ENCODE data around the gene EFCAB6.

DNA sequence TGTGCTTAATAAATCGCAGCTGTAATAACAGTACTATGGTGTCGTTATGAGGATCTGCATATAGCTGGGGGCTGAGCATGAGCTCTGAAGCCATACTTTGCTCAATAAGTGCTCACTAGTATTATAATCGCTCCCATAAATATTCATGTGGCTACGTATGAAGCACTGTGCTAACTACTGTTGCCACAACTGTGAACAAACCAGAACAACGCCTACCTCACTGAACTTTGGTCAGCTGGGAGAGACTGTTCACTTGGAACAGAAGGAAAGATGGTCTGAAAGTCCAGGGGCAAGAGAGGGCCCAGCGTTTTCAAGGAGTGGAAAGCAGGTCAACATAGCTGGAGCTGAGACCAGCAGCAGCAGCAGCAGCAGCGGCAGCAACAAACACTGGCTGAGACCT, 141.6 kb downstream of the EFCAB6 start:
- TF ChIP-seq, protein P1, sequence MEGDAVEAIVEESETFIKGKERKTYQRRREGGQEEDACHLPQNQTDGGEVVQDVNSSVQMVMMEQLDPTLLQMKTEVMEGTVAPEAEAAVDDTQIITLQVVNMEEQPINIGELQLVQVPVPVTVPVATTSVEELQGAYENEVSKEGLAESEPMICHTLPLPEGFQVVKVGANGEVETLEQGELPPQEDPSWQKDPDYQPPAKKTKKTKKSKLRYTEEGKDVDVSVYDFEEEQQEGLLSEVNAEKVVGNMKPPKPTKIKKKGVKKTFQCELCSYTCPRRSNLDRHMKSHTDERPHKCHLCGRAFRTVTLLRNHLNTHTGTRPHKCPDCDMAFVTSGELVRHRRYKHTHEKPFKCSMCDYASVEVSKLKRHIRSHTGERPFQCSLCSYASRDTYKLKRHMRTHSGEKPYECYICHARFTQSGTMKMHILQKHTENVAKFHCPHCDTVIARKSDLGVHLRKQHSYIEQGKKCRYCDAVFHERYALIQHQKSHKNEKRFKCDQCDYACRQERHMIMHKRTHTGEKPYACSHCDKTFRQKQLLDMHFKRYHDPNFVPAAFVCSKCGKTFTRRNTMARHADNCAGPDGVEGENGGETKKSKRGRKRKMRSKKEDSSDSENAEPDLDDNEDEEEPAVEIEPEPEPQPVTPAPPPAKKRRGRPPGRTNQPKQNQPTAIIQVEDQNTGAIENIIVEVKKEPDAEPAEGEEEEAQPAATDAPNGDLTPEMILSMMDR (conservative IDR thresholded peaks at IDR 0.05; ENCODE audit: low read depth, low read length), result no peak
- no peak for TF ChIP-seq RAD21 (IDR thresholded peaks at IDR 0.05; ENCODE audit: low read length)
- TF ChIP-seq CEBPB (IDR thresholded peaks at IDR 0.05; ENCODE audit: low read depth, low read length), result no peak
- no peak for TF ChIP-seq POLR2A (IDR thresholded peaks at IDR 0.05; ENCODE audit: low read depth, low read length)
- TF ChIP-seq, protein P2, sequence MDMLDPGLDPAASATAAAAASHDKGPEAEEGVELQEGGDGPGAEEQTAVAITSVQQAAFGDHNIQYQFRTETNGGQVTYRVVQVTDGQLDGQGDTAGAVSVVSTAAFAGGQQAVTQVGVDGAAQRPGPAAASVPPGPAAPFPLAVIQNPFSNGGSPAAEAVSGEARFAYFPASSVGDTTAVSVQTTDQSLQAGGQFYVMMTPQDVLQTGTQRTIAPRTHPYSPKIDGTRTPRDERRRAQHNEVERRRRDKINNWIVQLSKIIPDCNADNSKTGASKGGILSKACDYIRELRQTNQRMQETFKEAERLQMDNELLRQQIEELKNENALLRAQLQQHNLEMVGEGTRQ (IDR thresholded peaks at IDR 0.05; ENCODE audit: low read depth, low read length), result no peak
- TF ChIP-seq MAZ (IDR thresholded peaks at IDR 0.05; ENCODE audit: borderline replicate concordance, low read depth, low read length), result no peak
- no peak for TF ChIP-seq SMC3 (IDR thresholded peaks at IDR 0.05; ENCODE audit: low read depth, low read length)
- no peak for TF ChIP-seq MAFK (IDR thresholded peaks at IDR 0.05; ENCODE audit: low read depth, low read length)
